GM10847 (cell line): Measurements from ENCODE around the gene EDIL3.

Experiments
- POLR2A ChIP-seq: IDR thresholded peaks from 2 replicates; pipeline ENCODE4 v1.6.1; 2011; ENCODE audit not compliant: insufficient read length; ENCODE audit errors: extremely low read depth

The EDIL3 gene

DNA sequence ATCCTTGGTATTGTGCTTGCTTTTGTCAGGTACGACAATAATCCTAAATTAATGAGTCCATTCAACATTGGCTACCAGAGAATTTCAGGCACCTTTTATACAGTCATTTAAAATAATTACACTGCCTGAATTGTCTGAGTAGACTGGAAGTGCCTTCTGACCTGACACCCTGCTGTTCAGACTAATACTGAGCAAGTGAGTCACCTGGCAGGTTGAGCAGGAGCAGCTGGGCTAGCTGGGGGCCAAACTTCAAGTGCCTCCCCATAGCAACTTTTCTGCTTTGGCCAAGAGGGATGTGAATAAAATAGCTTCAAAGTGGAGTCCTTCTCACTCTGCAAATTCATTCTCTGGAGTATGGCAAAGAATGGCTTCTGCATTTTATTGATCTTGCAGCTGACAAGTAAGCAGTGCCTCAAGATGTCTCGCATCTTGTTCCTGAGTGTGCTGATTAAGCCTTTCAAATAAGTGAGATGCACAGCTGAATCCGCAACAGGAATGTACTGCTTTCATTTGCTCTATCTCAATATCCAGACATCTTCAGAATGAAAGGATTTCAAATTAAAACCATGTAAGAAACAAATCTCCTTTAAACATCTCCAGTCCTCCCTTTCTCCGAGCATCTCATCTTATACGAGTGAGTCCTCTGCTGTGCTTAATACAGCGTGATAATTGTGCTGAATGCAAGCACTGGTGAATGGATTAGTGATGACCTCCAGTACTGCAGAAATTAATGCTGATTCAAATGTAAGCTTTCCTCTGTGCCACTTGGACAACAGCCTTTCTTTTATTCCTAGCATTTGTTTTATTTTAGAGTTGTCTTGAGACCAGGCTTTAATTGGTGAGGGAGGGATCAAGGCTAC, 271.2 kb downstream of the EDIL3 start:
- no peak for TF ChIP-seq POLR2A

DNA sequence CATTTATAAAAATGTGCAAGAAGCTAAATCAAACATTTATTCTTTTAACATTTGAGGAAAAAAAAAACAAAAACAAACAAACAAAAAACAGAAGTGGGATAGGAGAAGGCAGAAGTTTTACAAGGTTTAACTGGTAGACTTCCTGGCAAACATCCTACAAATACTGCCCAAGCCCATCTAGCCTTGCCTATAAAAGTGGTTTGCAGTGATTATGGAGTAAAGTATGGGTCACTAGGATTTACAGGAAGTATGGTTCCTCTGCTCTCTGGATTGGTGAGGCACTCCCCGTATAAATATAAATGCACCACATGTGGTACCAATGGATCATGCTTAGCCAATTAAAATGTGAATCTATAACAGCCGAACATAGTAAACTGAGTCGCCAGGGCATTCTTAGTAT, 291.9 kb downstream of the EDIL3 start:
- TF ChIP-seq POLR2A: no peak

GRCh38 chr5:84091127-84091799, 293.4 kb downstream of the EDIL3 start:
- TF ChIP-seq POLR2A: no peak

DNA sequence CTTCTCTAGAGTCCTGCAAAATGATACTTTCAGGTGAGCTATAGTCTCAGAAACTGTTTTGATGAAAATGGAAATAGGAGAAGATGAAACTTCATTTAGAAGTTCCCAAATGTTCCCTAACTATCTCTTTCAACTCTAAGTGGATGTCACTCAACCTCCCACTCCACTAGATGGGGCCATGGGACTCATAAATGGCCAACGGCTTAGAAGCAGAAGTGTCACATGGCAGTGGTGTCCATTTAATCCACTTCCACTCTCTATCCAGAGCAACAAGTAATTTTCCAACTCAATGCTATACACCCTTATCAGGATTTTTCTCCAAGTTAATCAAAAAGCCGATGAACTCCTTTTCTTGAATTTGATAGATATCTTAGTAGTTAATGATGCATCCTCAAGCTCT, 295.7 kb downstream of the EDIL3 start:
- TF ChIP-seq POLR2A: no peak

GRCh38 chr5:84086511-84086910, 298.2 kb downstream of the EDIL3 start:
- TF ChIP-seq POLR2A: no peak

DNA sequence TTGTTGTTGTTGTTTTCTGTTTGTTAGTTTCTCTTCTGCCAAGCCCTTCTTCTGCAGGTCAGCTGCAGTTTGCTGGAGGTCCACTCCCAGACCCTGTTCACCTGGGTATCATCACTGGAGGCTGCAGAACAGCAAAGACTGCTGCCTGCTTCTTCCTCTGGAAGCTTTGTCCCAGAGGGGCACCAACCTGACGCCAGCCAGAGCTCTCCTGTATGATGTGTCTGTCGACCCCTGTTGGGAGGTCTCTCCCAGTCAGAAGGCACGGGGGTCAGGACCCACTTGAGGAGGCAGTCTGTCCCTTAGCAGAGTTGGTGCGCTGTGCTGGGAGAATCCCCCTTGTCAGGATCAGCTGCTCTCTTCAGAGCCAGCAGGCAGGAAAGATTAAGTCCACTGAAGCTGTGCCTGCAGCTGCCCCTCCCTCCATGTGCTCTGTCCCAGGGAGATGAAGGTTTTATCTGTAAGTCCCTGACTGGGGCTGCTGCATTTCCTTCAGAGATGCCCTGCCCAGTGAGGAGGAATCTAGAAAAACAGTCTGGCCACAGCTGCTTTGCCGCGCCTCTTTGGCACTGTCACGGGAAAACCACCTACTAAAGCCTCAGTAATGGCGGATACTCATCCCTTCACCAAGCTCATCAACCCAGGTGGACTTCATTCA, 299.2 kb downstream of the EDIL3 start:
- no peak for TF ChIP-seq POLR2A

DNA sequence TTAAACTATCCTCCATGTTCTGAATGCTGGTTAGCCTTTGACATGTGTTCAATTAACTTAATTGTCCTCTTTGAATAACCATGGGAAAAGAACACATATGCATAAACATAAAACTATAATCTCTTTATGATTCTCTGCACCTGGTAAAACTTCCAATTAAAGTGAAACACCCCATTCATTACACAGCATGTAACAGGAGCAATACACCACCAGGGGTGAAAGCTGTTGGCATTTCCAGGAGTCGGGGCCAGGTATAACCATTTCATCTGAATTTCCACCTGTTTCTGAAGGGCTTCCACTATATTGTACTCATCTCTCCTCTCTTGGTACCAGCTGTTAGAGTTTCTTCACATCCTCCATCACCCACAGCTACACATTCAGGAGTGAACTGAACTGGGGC, 303.8 kb downstream of the EDIL3 start:
- TF ChIP-seq POLR2A: no peak

DNA sequence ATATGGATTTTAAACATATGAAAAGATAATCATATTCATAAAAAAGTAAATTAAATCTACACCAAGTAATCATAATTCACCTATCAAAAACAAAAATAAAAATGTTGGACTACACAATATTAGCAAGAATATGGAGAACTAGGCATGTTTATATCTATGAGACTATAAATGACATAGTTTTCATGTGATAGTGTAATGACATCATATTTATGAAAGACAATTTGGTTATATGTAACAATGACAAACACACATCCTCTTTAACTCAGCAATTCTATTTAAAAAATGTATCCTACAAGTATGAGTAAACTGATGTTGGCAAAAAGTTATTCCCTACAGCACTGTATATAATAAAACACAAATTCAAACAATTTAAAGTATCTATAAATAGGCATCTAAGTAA, 312.3 kb downstream of the EDIL3 start:
- no peak for TF ChIP-seq POLR2A

DNA sequence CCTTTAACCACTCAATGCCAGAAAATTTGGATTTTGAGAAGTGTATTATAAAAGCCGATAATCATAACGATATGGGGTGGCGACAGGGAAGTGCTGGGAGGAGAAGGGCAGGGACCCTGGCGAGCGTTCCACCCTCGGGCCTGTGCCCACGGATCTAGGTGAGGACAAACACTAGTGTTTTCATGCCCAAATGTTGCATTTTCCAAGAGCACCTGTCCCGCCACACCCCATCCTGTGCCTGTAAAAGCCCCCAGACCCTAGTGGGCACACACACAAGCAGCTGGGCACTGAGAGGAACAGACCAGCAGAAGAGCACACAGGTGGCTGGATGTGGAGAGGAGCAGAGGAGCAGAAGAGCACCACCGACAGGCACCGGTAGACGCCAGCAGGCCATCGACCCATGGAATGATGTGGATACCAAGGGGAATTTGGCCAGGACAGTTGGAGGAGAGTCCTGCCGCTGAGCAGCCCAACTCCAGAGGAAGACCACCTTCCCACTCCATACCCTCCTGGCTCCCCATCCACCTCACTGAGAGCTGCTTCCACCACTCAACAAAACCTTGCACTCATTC, 315.0 kb downstream of the EDIL3 start:
- TF ChIP-seq POLR2A: no peak

DNA sequence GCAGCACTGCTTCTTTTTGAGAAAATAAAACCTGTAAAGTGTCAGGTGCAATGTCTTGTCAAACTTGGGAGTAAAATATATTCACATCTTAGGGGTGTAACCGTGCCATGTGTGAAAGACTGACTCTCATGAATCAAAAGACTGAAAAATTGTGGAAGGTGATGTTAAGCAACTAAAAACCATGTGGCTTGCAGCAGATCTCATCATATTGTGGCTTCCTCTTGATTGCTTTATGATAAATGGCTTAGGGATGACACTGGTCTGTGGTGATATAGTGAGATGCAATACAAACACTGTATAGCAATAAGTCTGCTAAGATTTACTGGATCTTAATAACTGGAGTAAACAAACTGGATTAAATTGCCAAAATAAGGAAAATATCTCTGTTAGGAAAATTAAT, 321.6 kb downstream of the EDIL3 start:
- no peak for TF ChIP-seq POLR2A

DNA sequence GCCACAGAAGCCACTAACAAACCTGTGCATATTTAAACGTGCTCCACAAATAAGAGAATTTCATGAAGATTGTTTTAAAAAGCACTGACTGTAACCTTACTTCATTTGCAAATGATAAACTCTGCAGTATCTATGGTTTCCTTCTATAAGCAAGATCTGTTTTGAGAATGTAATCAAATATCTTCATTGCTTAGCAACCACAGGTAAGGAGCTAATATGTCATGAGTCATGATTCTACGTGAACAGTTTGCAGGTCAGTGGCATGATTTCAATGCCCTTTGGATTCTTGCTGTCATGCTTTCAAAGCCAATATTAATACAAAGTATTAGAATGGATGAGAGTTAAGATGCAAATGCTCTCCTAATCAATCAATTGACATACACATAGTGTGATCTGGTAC, 325.0 kb downstream of the EDIL3 start:
- TF ChIP-seq POLR2A: no peak

DNA sequence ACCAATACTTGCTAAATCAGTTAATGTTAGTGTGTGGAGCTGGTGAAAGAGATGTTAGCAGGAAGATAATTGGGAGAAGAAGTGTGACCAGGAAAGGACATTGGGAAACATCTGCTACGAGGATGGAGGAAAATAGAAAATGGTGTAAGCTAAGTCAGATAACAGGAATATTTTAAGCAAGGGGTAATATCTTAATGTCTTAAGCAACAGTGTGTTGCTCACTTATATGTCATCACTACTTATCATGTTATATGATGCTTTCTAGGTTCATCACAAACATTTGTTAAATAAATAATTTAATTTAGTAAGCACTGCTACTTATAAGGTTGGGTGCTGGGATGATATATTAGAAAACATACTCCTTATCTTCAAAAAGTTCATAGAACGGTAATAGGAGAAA, 326.1 kb downstream of the EDIL3 start:
- TF ChIP-seq POLR2A: no peak

DNA sequence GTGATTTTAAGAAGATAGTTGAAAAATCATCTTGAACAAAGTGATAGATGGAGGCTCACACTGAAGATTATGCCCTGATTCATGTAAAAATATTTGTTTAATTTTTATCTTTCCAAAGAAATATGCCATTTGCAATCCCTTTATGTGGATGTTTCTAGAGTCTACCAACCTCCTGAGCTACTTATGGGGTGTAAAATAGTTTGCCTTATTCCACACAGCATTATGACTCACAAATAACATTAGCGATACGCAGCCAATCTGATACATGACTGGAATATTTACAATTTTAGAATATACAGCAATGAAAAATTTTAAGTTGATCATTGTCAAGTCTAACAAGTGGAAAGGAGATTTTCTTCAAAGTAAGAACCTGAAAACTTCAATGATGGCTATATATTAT, 327.5 kb downstream of the EDIL3 start:
- no peak for TF ChIP-seq POLR2A

DNA sequence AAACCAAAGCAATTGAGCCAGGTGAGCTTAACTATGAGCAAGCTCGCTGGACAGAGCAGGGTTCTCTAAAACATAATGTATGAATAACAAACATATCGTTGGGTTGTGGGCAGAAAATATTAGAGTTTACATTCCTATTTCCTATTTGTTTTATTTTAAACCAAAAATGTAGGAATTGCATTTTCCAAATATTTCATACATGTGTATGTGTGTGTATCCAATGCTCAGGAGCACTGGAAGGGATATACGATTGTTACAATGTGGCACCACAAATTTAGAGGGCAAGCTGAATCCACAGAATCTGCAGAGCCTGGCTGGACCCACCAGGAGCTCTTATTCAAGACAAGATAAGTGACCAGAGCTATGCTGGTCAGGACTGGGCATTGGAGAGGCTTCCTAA, 338.7 kb downstream of the EDIL3 start:
- TF ChIP-seq POLR2A: no peak

DNA sequence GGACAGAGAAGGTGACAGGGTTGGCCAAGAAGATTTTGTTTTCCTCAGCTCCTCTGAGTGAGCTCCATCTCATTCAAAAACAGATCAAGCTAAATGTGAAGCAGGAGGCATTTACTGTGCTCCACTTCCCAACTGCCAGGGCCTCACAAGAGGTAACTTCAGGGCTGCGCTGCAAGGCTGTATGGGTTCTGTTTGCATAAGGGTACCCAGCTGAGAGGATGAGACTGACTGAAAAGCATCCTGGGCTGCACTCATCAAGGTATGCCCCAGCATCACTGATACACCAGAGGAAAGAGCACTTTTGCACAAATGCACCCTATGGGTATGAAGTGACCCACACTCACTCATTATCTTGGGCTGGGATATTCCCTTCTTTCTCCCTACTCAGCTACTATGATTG, 347.8 kb downstream of the EDIL3 start:
- TF ChIP-seq POLR2A: no peak

GRCh38 chr5:84032324-84032723, 352.4 kb downstream of the EDIL3 start:
- no peak for TF ChIP-seq POLR2A
